ENCODE measurements around the gene CORO1C. TPM values are rescaled to one million over a fixed set of nuclear protein-coding genes. Genes with fewer than 3 reads are reported as not detected.
A peak's percentile ranks its signal among the peaks of the same experiment; 100 is the strongest.

Gene CORO1C
- total RNA-seq, 4 donors from 2014 or later: 277 to 473 (median 342) TPM

GRCh38 chr12:108702595-108703320 lies 28.6 kb downstream of the CORO1C start:
- no peak for ATAC-seq
- TF ChIP-seq POLR2AphosphoS5 (IDR thresholded peaks at IDR 0.05) (no peak), EP300 (IDR thresholded peaks at IDR 0.05) (no peak), POLR2A (IDR thresholded peaks at IDR 0.05) (no peak), CTCF (IDR thresholded peaks at IDR 0.05) (no peak)
- Histone ChIP-seq H3K27ac (peak overlapping the region; percentile 85 to 96 (median 94)), H3K27me3 (no peaks in the 10 kb centered on the region), H3K4me1 (peaks cover 27 to 100% (median 41%) of the 10 kb centered on the region in 3 donors), H3K9me3 (no peaks in the 10 kb centered on the region), H3K4me3 (no peak overlapping the region), H3K36me3 (peaks cover 0 to 26% of the 10 kb centered on the region in 2 donors)
- WGBS, 2 donors (ENCODE audit: low coverage in 1 of 2): 36 to 41% methylated on average over 9 to 10 of the region's 10 CpGs

- peaks cover 33 to 100% (median 41%) of the 10 kb centered on the region in 3 donors for H3K4me1 ChIP-seq
- peak overlapping the region; percentile 85 to 96 (median 94) for H3K27ac ChIP-seq
- H3K27me3 ChIP-seq: no peaks in the 10 kb centered on the region
- ATAC-seq: peak; percentile 44
- WGBS, 2 donors (ENCODE audit: low coverage in 1 of 2): 12 to 23% methylated on average over 3 to 5 of the region's 5 CpGs
- peaks cover 0 to 26% of the 10 kb centered on the region in 2 donors for H3K36me3 ChIP-seq
- no peaks in the 10 kb centered on the region for H3K9me3 ChIP-seq
- no peak for TF ChIP-seq POLR2AphosphoS5 (IDR thresholded peaks at IDR 0.05)
- no peak for TF ChIP-seq EP300 (IDR thresholded peaks at IDR 0.05)
- no peak for TF ChIP-seq POLR2A (IDR thresholded peaks at IDR 0.05)
- no peak for TF ChIP-seq CTCF (IDR thresholded peaks at IDR 0.05)
- H3K4me3 ChIP-seq: peak overlapping the region in 1 of 2 donors; percentile 6
Observed at GRCh38 chr12:108701779-108702441, 29.4 kb downstream of the CORO1C start.

GRCh38 chr12:108700833-108701541 lies 30.3 kb downstream of the CORO1C start:
- TF ChIP-seq CTCF (IDR thresholded peaks at IDR 0.05) (no peak), POLR2A (IDR thresholded peaks at IDR 0.05) (no peak), POLR2AphosphoS5 (IDR thresholded peaks at IDR 0.05) (peak; percentile 3), EP300 (IDR thresholded peaks at IDR 0.05) (no peak)
- no peak for ATAC-seq
- Histone ChIP-seq H3K4me3 (peak overlapping the region in 1 of 2 donors; percentile 6), H3K4me1 (peaks cover 35 to 100% (median 45%) of the 10 kb centered on the region in 3 donors), H3K27me3 (no peaks in the 10 kb centered on the region), H3K27ac (peak overlapping the region; percentile 85 to 96 (median 94)), H3K9me3 (no peaks in the 10 kb centered on the region), H3K36me3 (peaks cover 0 to 26% of the 10 kb centered on the region in 2 donors)
- 31 to 35% methylated on average over 11 to 12 of the region's 12 CpGs for WGBS, 2 donors (ENCODE audit: low coverage in 1 of 2)

- peak overlapping the region; percentile 74 to 96 (median 94) for H3K27ac ChIP-seq
- no peaks in the 10 kb centered on the region for H3K27me3 ChIP-seq
- WGBS, 2 donors (ENCODE audit: low coverage in 1 of 2): 40 to 44% methylated on average over 3 of the region's 3 CpGs
- H3K4me1 ChIP-seq: peaks cover 38 to 100% (median 47%) of the 10 kb centered on the region in 3 donors
- H3K4me3 ChIP-seq: no peak overlapping the region
- ATAC-seq: no peak
- no peak for TF ChIP-seq CTCF (IDR thresholded peaks at IDR 0.05)
- TF ChIP-seq EP300 (IDR thresholded peaks at IDR 0.05): no peak
- TF ChIP-seq POLR2AphosphoS5 (IDR thresholded peaks at IDR 0.05): no peak
- no peak for TF ChIP-seq POLR2A (IDR thresholded peaks at IDR 0.05)
- no peaks in the 10 kb centered on the region for H3K9me3 ChIP-seq
- H3K36me3 ChIP-seq: peaks cover 0 to 26% of the 10 kb centered on the region in 2 donors
Observed at GRCh38 chr12:108699955-108700563, 31.3 kb downstream of the CORO1C start.

Data from gastroesophageal sphincter (tissue), 4 donors.